Measurements from ENCODE around the gene RIT1.

Gene RIT1

GRCh38 chr1:155880950-155881349, 30.2 kb downstream of the RIT1 start:
- Histone ChIP-seq H3K27ac (replicated peaks) (no peak overlapping the region), H3K4me3 (replicated peaks; ENCODE audit: insufficient read depth, low read length) (no peak overlapping the region), H3K27me3 (ENCODE audit: insufficient read depth, poor library complexity, severe bottlenecking) (no peaks in the 10 kb centered on the region)
- TF ChIP-seq CTCF (IDR thresholded peaks at IDR 0.05; ENCODE audit: insufficient read depth, low read length) (no peak), POLR2AphosphoS5 (IDR thresholded peaks at IDR 0.05; ENCODE audit: low read depth) (no peak), REST (IDR thresholded peaks at IDR 0.05; ENCODE audit: insufficient replicate concordance, low read depth) (no peak), GABPA (IDR thresholded peaks at IDR 0.05; ENCODE audit: low read depth) (no peak), SPI1 (IDR thresholded peaks at IDR 0.05; ENCODE audit: borderline replicate concordance, low read depth) (no peak)
- no peak for DNase-seq (ENCODE audit: low read depth in 1 of 2, low spot score in 1 of 2)

DNA sequence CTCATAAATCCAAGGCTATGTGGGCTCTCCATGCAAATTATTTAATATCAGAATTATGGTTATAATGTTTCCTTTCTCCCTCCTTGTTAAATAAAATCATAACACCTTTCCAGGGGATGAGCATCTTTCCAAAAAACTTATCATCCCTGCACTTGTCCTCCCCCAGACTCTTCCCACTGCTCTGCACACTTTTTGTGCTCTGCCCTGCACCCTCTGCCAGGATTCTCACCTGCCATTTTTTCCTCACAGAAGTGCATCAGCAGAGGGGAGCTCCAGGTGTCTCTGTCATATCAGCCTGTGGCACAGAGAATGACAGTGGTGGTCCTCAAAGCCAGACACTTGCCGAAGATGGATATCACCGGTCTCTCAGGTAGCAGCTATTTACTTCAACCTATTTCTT, 30.9 kb downstream of the RIT1 start:
- Histone ChIP-seq H3K27ac (replicated peaks) (no peak overlapping the region), H3K27me3 (ENCODE audit: insufficient read depth, poor library complexity, severe bottlenecking) (no peaks in the 10 kb centered on the region), H3K4me3 (replicated peaks; ENCODE audit: insufficient read depth, low read length) (no peak overlapping the region)
- TF ChIP-seq CTCF (IDR thresholded peaks at IDR 0.05; ENCODE audit: insufficient read depth, low read length): no peak
- DNase-seq (ENCODE audit: low read depth in 1 of 2, low spot score in 1 of 2): no peak

GRCh38 chr1:155877945-155878344, 33.2 kb downstream of the RIT1 start:
- Histone ChIP-seq H3K27ac (replicated peaks) (no peak overlapping the region), H3K27me3 (ENCODE audit: insufficient read depth, poor library complexity, severe bottlenecking) (no peaks in the 10 kb centered on the region), H3K4me3 (replicated peaks; ENCODE audit: insufficient read depth, low read length) (no peak overlapping the region)
- DNase-seq (ENCODE audit: low read depth in 1 of 2, low spot score in 1 of 2): no peak
- no peak for TF ChIP-seq POLR2AphosphoS5 (IDR thresholded peaks at IDR 0.05; ENCODE audit: low read depth)
- no peak for TF ChIP-seq CTCF (IDR thresholded peaks at IDR 0.05; ENCODE audit: insufficient read depth, low read length)
- no peak for TF ChIP-seq GABPA (IDR thresholded peaks at IDR 0.05; ENCODE audit: low read depth)
- TF ChIP-seq SPI1 (IDR thresholded peaks at IDR 0.05; ENCODE audit: borderline replicate concordance, low read depth): no peak

DNA sequence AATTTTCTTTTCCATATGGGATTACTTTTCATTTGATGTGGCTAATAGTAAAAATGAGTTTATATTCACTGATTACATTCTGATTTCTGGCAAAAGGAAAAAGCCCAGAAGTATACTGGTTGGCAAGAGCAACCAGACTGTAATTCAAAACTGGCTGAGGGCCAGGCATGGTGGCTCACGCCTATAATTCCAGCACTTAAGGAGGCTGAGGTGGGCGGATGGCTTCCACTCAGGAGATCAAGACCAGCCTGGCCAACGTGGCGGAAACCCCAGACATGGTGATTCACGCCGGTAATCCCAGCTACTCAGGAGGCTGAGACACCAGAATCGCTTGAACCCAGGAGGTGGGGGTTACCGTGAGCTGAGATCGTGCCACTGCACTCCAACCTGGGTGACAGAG, 37.3 kb downstream of the RIT1 start:
- no peak overlapping the region for H3K4me3 ChIP-seq (replicated peaks; ENCODE audit: insufficient read depth, low read length)
- TF ChIP-seq REST (IDR thresholded peaks at IDR 0.05; ENCODE audit: insufficient replicate concordance, low read depth) (no peak), SPI1 (IDR thresholded peaks at IDR 0.05; ENCODE audit: borderline replicate concordance, low read depth) (no peak), CTCF (IDR thresholded peaks at IDR 0.05; ENCODE audit: insufficient read depth, low read length) (no peak), POLR2AphosphoS5 (IDR thresholded peaks at IDR 0.05; ENCODE audit: low read depth) (no peak), GABPA (IDR thresholded peaks at IDR 0.05; ENCODE audit: low read depth) (no peak)
- DNase-seq (ENCODE audit: low read depth in 1 of 2, low spot score in 1 of 2): no peak
- no peaks in the 10 kb centered on the region for H3K27me3 ChIP-seq (ENCODE audit: insufficient read depth, poor library complexity, severe bottlenecking)
- H3K27ac ChIP-seq (replicated peaks): no peak overlapping the region
